Fibroblast of skin of right biceps (primary cell): Measurements from ENCODE around the gene NUMB.

Experiments
- DNase-seq: peaks from one replicate; pipeline ENCODE4 v3.0.0-alpha.2; 2013

The NUMB gene

GRCh38 chr14:73458183-73458976 is at the start of gene NUMB:
TSS of gene NUMB (minus strand) at chr14:73458546. CDS start at chr14:73355751, 102,795 bp downstream.
- peak; percentile 100 for DNase-seq

- peak; percentile 68 for DNase-seq
Observed at GRCh38 chr14:73503648-73504047, 45.3 kb upstream of the NUMB start.

GRCh38 chr14:73502017-73502619 is 43.8 kb upstream of the NUMB start:
- no peak for DNase-seq

GRCh38 chr14:73500360-73500759 is 42.0 kb upstream of the NUMB start:
- DNase-seq, result no peak

GRCh38 chr14:73494593-73494992 is 36.2 kb upstream of the NUMB start:
- no peak for DNase-seq

GRCh38 chr14:73492670-73493069 is 34.3 kb upstream of the NUMB start:
- DNase-seq, result no peak

- DNase-seq, result no peak
Observed at GRCh38 chr14:73492043-73492552, 33.8 kb upstream of the NUMB start.

- DNase-seq, result peak; percentile 63
Observed at GRCh38 chr14:73491256-73492042, 33.1 kb upstream of the NUMB start.

GRCh38 chr14:73489481-73490175 is 31.3 kb upstream of the NUMB start:
- DNase-seq, result no peak

- no peak for DNase-seq
Observed at GRCh38 chr14:73478684-73479083, 20.3 kb upstream of the NUMB start.

GRCh38 chr14:73477618-73478266 is 19.4 kb upstream of the NUMB start:
- DNase-seq, result peak; percentile 33

- DNase-seq, result peak; percentile 29
Observed at GRCh38 chr14:73476451-73476931, 18.1 kb upstream of the NUMB start.

GRCh38 chr14:73474952-73475351 is 16.6 kb upstream of the NUMB start:
- no peak for DNase-seq

- DNase-seq, result peak; percentile 66
Observed at GRCh38 chr14:73472185-73473114, 14.1 kb upstream of the NUMB start.

- DNase-seq, result no peak
Observed at GRCh38 chr14:73471582-73472184, 13.3 kb upstream of the NUMB start.

GRCh38 chr14:73468828-73469375 is 10.6 kb upstream of the NUMB start:
- DNase-seq, result no peak

- peak; percentile 69 for DNase-seq
Observed at GRCh38 chr14:73467800-73468199, 9.5 kb upstream of the NUMB start.

GRCh38 chr14:73467377-73467776 is 9.0 kb upstream of the NUMB start:
- peak; percentile 51 for DNase-seq

- DNase-seq, result no peak
Observed at GRCh38 chr14:73466861-73467260, 8.5 kb upstream of the NUMB start.
